Kidney tubule cell (primary cell): ENCODE measurements around the gene OR13F1.
A peak's percentile ranks its signal among the peaks of the same experiment; 100 is the strongest.
"Not testable (repeated sequence)": the region's sequence is repeated elsewhere in the genome, so short reads cannot be mapped to it uniquely, and the experiment has no call there.

Source experiments
- DNase-seq: peaks from one replicate; pipeline ENCODE4 v3.0.0-alpha.2; 2018; ENCODE audit warnings: low spot score

Gene OR13F1

GRCh38 chr9:104503963-104504362, at the start of gene OR13F1:
Gene OR13F1, plus strand, starts transcription at chr9:104504263. Its CDS starts 0 bp downstream, at chr9:104504263.
- no peak for DNase-seq

GRCh38 chr9:104456831-104457230, 47.2 kb upstream of the OR13F1 start:
- DNase-seq: no peak

- no peak for DNase-seq
Measured at GRCh38 chr9:104463864-104464263, 40.2 kb upstream of the OR13F1 start.

- DNase-seq: no peak
Measured at GRCh38 chr9:104468261-104468660, 35.8 kb upstream of the OR13F1 start.

GRCh38 chr9:104482921-104483570, 21.0 kb upstream of the OR13F1 start:
- no peak for DNase-seq

- no peak for DNase-seq
Measured at GRCh38 chr9:104485014-104485413, 19.0 kb upstream of the OR13F1 start.

GRCh38 chr9:104494808-104495207, 9.3 kb upstream of the OR13F1 start:
- no peak for DNase-seq

- no peak for DNase-seq
Measured at GRCh38 chr9:104503440-104503839, 623 bp upstream of the OR13F1 start.

- DNase-seq: no peak
Measured at GRCh38 chr9:104506565-104506964, 2.5 kb downstream of the OR13F1 start.

- no peak for DNase-seq
Measured at GRCh38 chr9:104514901-104515300, 10.8 kb downstream of the OR13F1 start.

- not testable (repeated sequence) for DNase-seq
Measured at GRCh38 chr9:104520241-104520640, 16.2 kb downstream of the OR13F1 start.

GRCh38 chr9:104527109-104527508, 23.0 kb downstream of the OR13F1 start, which contains the start of gene OR13C4:
Gene OR13C4, minus strand, starts transcription at chr9:104527209. Its CDS starts 0 bp downstream, at chr9:104527209.
- DNase-seq: no peak

GRCh38 chr9:104536756-104537155, 32.7 kb downstream of the OR13F1 start, which contains the start of gene OR13C3:
Gene OR13C3, minus strand, starts transcription at chr9:104536856. Its CDS starts 133 bp downstream, at chr9:104536723.
- no peak for DNase-seq

- DNase-seq: no peak
Measured at GRCh38 chr9:104539275-104539674, 35.2 kb downstream of the OR13F1 start.

GRCh38 chr9:104544644-104545043, 40.6 kb downstream of the OR13F1 start:
- no peak for DNase-seq

- peak; percentile 12 for DNase-seq
Measured at GRCh38 chr9:104553261-104553660, 49.2 kb downstream of the OR13F1 start.
